DOHH2 (cell line): ENCODE measurements around the gene PLCB4.

ENCODE experiments used
- H3F3A ChIP-seq: fragments of 200-600 bp; sonication (generic), shearing (Covaris generic); 2 replicates; pipeline ENCODE4 v1.6.0; 2016; ENCODE audit warnings: antibody characterized with exemption, mild to moderate bottlenecking; ENCODE audit not compliant: control insufficient read depth, insufficient read depth
- H3K27ac ChIP-seq: fragments of 200-600 bp; sonication (generic); 2 replicates; pipeline ENCODE4 v1.5.1; 2014; ENCODE audit warnings: low read depth, mild to moderate bottlenecking, low read length, moderate library complexity
- H3K27me3 ChIP-seq: fragments of 200-600 bp; sonication (generic); 2 replicates; pipeline ENCODE4 v1.6.1; 2014; ENCODE audit warnings: mild to moderate bottlenecking, low read length, mixed read lengths; ENCODE audit not compliant: control insufficient read depth
- H3K36me3 ChIP-seq: fragments of 200-600 bp; sonication (generic); 2 replicates; pipeline ENCODE4 v1.6.1; 2014; ENCODE audit warnings: mild to moderate bottlenecking, low read length, moderate library complexity, mixed read lengths; ENCODE audit not compliant: control insufficient read depth
- H3K4me1 ChIP-seq: fragments of 200-600 bp; sonication (generic); 2 replicates; pipeline ENCODE4 v1.6.1; 2014; ENCODE audit warnings: mild to moderate bottlenecking, low read length, mixed read lengths; ENCODE audit not compliant: control insufficient read depth
- H3K4me2 ChIP-seq: fragments of 200-600 bp; sonication (generic); 2 replicates; pipeline ENCODE4 v1.6.0; 2014; ENCODE audit warnings: mild to moderate bottlenecking, low read length, moderate library complexity
- H3K4me3 ChIP-seq: fragments of 200-600 bp; sonication (generic); 2 replicates; pipeline ENCODE4 v1.5.1; 2014; ENCODE audit warnings: mild to moderate bottlenecking, low read length, mixed read lengths
- H3K79me2 ChIP-seq: fragments of 200-600 bp; sonication (generic); 2 replicates; pipeline ENCODE4 v1.6.1; 2014; ENCODE audit warnings: mild to moderate bottlenecking, low read length, mixed read lengths; ENCODE audit not compliant: control insufficient read depth
- H3K9me2 ChIP-seq: fragments of 200-600 bp; sonication (generic); replicated peaks from 2 replicates; pipeline ENCODE4 v1.6.1; 2014; ENCODE audit warnings: mild to moderate bottlenecking, low read length, mixed read lengths; ENCODE audit not compliant: control insufficient read depth
- H3K9me3 ChIP-seq: fragments of 200-600 bp; sonication (generic); 2 replicates; pipeline ENCODE4 v1.6.1; 2014; ENCODE audit warnings: antibody characterized with exemption, low read length, mixed read lengths; ENCODE audit not compliant: control insufficient read depth, insufficient read depth
- H4K20me1 ChIP-seq: fragments of 200-600 bp; sonication (generic); 2 replicates; pipeline ENCODE4 v1.6.0; 2014; ENCODE audit warnings: low read depth, mild to moderate bottlenecking, antibody characterized with exemption, low read length, moderate library complexity; ENCODE audit not compliant: control insufficient read depth, insufficient read depth
- CTCF ChIP-seq: fragments of 200-600 bp; sonication (generic); IDR thresholded peaks from one replicate; pipeline ENCODE4 v1.5.1; 2014; ENCODE audit warnings: antibody characterized with exemption, mild to moderate bottlenecking, low read depth, low read length; ENCODE audit not compliant: poor library complexity, severe bottlenecking
- EZH2phosphoT487 ChIP-seq: fragments of 200-600 bp; sonication (generic); IDR thresholded peaks from 2 replicates; pipeline ENCODE4 v1.6.1; 2017; ENCODE audit warnings: borderline replicate concordance, mild to moderate bottlenecking, antibody characterized with exemption, low read length, moderate library complexity, mixed read lengths

The PLCB4 gene

GRCh38 chr20:9102456-9102855 lies 33.6 kb downstream of the PLCB4 start:
- H3K27me3 ChIP-seq = no peaks in the 10 kb centered on the region
- no peaks in the 10 kb centered on the region for H3K4me1 ChIP-seq
- no peak for TF ChIP-seq CTCF
- TF ChIP-seq EZH2phosphoT487 = no peak

GRCh38 chr20:9103955-9104354 lies 35.1 kb downstream of the PLCB4 start:
- Histone ChIP-seq H3K27ac (no peak overlapping the region), H3F3A (no peaks in the 10 kb centered on the region)

More at GRCh38 chr20:9102456-9102855, 33.6 kb downstream of the PLCB4 start:
- H3K36me3 ChIP-seq = no peaks in the 10 kb centered on the region
- no peaks in the 10 kb centered on the region for H3K79me2 ChIP-seq
- no peak overlapping the region for H3K27ac ChIP-seq
- H3K4me3 ChIP-seq = no peak overlapping the region
- H3K4me2 ChIP-seq = no peak overlapping the region
- H4K20me1 ChIP-seq = no peaks in the 10 kb centered on the region
- no peaks in the 10 kb centered on the region for H3F3A ChIP-seq
- H3K9me3 ChIP-seq = no peaks in the 10 kb centered on the region
- H3K9me2 ChIP-seq = no peaks in the 10 kb centered on the region

GRCh38 chr20:9108260-9108659 lies 39.4 kb downstream of the PLCB4 start:
- H3K4me1 ChIP-seq = no peaks in the 10 kb centered on the region
- no peaks in the 10 kb centered on the region for H3K27me3 ChIP-seq
- H4K20me1 ChIP-seq = no peaks in the 10 kb centered on the region
- H3K9me2 ChIP-seq = no peaks in the 10 kb centered on the region
- H3K4me2 ChIP-seq = no peak overlapping the region
- no peaks in the 10 kb centered on the region for H3K79me2 ChIP-seq
- H3K27ac ChIP-seq = no peak overlapping the region
- no peaks in the 10 kb centered on the region for H3K36me3 ChIP-seq
- TF ChIP-seq EZH2phosphoT487 (no peak), CTCF (no peak)
- H3K9me3 ChIP-seq = no peaks in the 10 kb centered on the region
- no peak overlapping the region for H3K4me3 ChIP-seq
- H3F3A ChIP-seq = no peaks in the 10 kb centered on the region

More at GRCh38 chr20:9103955-9104354, 35.1 kb downstream of the PLCB4 start:
- TF ChIP-seq EZH2phosphoT487 (no peak), CTCF (no peak)
- Histone ChIP-seq H3K9me2 (no peaks in the 10 kb centered on the region), H3K79me2 (no peaks in the 10 kb centered on the region), H3K4me1 (no peaks in the 10 kb centered on the region), H3K9me3 (no peaks in the 10 kb centered on the region), H4K20me1 (no peaks in the 10 kb centered on the region), H3K4me2 (no peak overlapping the region), H3K36me3 (no peaks in the 10 kb centered on the region), H3K27me3 (no peaks in the 10 kb centered on the region), H3K4me3 (no peak overlapping the region)
